ENCODE measurements around the gene ZDHHC24.

The ZDHHC24 gene

GRCh38 chr11:66493130-66493529, 52.7 kb downstream of the ZDHHC24 start:
- no peak for DNase-seq

GRCh38 chr11:66492161-66492865, 53.5 kb downstream of the ZDHHC24 start:
- DNase-seq, result no peak

- DNase-seq, result no peak
These were observed 54.4 kb downstream of the ZDHHC24 start for GRCh38 chr11:66491315-66491935.

- no peak for DNase-seq
These were observed 56.2 kb downstream of the ZDHHC24 start for GRCh38 chr11:66489636-66490035.

- no peak for DNase-seq
These were observed 56.9 kb downstream of the ZDHHC24 start for GRCh38 chr11:66488957-66489356.

- no peak for DNase-seq
These were observed 61.0 kb downstream of the ZDHHC24 start for GRCh38 chr11:66484806-66485380.

- DNase-seq, result peak; percentile 95
These were observed 65.5 kb downstream of the ZDHHC24 start, which contains the start of gene DPP3 for GRCh38 chr11:66480117-66480938. Gene DPP3 (plus strand): TSS chr11:66480434. CDS start chr11:66482201, 1,767 bp downstream.

GRCh38 chr11:66479394-66480116, 66.3 kb downstream of the ZDHHC24 start:
- DNase-seq, result no peak

- peak; percentile 25 to 49 for DNase-seq
These were observed 67.0 kb downstream of the ZDHHC24 start for GRCh38 chr11:66478729-66479393.

GRCh38 chr11:66477263-66478201, 68.3 kb downstream of the ZDHHC24 start:
- no peak for DNase-seq

- DNase-seq, result no peak
These were observed 69.0 kb downstream of the ZDHHC24 start for GRCh38 chr11:66476841-66477251.

GRCh38 chr11:66476173-66476840, 69.5 kb downstream of the ZDHHC24 start:
- no peak for DNase-seq

GRCh38 chr11:66475349-66476172, 70.3 kb downstream of the ZDHHC24 start:
- no peak for DNase-seq

GRCh38 chr11:66473608-66474515, 72.0 kb downstream of the ZDHHC24 start:
- DNase-seq, result no peak

GRCh38 chr11:66473167-66473566, 72.7 kb downstream of the ZDHHC24 start:
- DNase-seq, result no peak

GRCh38 chr11:66472054-66472453, 73.8 kb downstream of the ZDHHC24 start:
- no peak for DNase-seq

GRCh38 chr11:66471142-66471541, 74.7 kb downstream of the ZDHHC24 start:
- no peak for DNase-seq

Data from CD4-positive, alpha-beta T cell treated with Interleukin-1 beta for 1 hour (primary cell).